Endometrium (tissue), 2 donors: ENCODE data around the gene SLC25A46.
"Not testable (repeated sequence)": the region's sequence is repeated elsewhere in the genome, so short reads cannot be mapped to it uniquely, and the experiment has no call there.

Experiments
- FAIRE-seq: peaks from 2 replicates; lab custom pipeline; 2012; peaks lifted over from hg19 to GRCh38; lab: Jason Lieb, UNC
- donor health status: control.
- donor health status: control.

The SLC25A46 gene

DNA sequence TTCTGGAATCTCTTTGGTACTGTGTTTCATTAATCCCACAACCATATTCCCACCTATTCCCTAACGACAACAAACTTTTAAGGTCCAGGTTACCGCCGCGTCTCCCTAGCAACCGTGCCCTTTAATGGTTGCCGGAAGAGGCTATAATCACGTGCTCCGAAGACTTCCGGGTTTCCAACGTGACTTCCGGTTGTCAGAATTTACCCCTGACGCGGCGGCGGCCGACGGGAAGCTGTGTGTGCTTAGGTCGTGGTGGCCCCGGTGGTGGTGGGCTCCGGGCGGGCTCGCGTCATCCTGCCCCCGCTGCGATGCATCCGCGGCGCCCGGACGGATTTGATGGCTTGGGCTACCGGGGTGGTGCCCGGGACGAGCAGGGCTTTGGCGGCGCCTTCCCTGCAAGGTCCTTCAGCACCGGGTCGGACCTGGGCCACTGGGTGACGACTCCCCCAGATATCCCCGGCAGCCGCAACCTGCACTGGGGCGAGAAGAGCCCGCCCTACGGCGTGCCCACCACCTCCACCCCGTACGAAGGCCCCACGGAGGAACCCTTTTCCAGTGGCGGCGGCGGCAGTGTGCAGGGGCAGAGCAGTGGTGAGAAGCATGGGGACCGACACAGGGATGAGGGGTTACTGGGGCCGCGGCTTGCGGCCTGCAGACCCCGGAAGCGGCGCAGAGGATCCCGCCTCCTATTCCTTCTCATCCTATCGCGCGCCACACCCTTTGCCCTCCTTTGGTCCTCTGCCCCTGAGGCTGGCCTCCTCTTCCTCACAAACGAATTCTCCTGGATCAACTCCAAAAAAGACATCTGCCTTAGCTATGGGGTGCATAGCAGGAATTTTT, at the start of gene SLC25A46:
Gene SLC25A46 (plus strand): TSS at position 196 of the 840 bp plus-strand sequence. CDS start 113 bp downstream, at position 309.
- peak; percentile 74 for FAIRE-seq

DNA sequence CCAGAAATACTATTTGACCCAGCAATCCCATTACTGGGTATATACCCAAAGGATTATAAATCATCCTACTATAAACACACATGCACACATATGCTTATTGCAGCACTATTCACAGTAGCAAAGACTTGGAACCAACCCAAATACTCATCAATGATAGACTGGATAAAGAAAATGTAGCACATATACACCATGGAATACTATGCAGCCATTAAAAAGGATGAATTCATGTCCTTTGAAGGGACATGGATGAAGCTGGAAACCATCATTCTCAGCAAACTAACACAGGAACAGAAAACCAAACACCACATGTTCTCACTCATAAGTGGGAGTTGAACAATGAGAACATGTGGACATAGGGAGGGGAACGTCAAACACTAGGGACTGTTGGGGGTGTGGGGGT, 48.2 kb upstream of the SLC25A46 start:
- not testable (repeated sequence) for FAIRE-seq

DNA sequence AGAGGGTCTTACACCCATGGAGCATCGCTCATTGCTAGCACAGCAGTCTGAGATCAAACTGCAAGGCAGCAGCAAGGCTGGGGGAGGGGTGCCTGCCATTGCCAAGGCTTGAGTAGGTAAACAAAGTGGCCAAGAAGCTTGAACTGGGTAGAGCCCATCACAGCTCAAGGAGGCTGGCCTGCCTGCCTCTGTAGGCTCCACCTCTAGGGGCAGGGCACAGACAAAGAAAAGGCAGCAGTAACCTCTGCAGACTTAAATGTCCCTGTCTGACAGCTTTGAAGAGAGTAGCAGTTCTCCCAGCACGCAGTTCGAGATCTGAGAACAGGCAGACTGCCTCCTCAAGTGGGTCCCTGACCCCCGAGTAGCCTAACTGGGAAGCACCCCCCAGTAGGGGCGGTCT, 46.1 kb upstream of the SLC25A46 start:
- not testable (repeated sequence) for FAIRE-seq

DNA sequence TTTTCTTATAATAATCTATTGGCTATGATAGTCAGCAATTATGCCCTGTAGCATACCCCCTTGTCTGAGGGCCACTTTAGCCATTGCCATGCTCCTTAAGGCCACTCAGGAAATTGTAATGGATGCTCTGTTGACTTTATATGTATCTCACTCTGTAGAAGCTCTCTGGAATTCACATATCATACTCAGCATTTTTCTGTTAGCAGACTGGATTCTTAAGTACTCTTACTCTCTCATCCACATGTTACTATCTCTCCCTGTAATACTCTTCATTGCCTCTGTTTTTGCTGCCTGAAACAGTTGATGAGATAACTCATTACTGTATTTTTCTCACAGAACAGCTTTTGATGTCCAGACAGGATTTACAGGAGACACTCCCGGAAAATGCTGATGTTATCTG, 36.5 kb upstream of the SLC25A46 start:
- no peak for FAIRE-seq

DNA sequence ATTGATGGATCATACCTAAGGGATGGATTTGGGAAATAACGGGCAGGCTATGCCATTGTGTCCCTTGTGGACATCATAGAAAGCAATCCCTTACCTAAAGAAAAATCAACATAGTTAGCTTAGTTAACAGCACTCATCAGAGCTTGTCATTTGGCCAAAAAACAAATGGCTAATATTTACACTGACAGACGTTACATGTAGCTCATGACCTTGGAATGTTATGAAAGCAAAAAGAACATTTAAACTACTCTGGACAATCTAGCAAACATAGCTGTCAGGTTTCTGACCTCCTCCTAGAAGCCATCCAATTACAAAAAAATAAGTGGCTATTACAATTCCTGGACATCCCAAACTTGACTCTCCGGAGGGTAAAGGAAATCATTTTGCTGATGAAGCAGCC, 36.1 kb upstream of the SLC25A46 start:
- FAIRE-seq = no peak

DNA sequence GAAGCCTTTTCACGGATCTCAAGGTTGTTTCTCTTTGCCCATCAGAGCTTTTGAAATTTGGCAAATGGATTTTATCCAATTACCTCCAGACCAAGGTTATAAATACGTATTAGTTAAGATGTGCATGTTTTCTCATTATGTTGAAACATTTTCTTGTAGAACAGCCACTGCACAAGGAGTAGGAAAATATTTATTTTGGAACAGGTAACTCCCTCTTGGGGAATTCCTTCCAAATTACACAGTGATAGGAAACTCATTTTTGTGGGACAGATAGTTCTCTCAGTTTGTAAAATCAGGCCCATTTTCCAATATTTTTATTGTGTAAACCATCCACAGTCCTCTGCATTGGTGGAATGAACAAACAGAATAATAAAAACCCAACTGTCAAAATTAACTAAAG, 35.3 kb upstream of the SLC25A46 start:
- FAIRE-seq = no peak

DNA sequence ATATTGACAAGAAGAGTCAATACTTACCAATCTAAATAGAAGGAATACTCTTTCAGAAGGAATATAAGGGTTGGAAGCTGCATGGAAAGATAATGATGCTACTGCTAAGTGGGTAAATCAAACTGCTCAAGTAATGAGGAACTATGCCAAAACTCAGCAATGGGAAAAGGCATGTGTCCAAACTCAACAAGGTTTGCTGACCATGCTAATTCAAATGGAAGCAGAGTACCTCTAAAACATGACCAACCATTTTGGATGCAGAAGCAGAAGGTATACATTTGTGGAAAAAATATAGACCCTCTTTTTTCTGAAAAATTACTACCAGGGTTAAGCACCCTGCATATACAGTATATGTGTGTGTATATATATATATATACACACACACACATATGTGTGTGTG, 33.5 kb upstream of the SLC25A46 start:
- FAIRE-seq = no peak

DNA sequence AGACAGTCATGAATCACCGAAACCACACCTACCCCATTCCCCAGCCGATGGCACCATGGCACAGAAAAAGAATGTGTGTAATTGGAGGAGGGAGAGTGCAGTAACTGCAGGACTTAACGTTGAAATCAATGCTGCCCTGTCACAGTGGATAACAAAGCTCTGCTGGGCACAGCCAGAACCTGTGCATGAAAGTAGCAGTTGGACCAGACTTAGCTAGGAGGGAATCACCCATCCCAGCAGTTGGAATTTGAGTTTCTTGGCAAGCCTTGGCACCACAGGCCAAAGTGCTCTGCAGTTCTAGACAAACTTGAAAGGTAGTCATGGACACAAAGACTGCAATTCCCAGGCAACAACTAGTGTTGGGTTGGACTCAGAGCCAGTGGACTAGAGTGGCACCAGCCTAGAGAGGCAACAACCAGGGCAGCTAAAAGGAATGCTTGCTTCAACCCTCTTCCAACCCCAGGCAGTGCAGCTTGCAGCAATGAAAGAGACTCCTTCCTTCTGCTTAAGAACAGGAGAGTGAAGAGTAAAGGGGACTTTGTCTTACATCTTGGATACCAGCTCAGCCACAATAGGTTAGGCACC, 31.5 kb upstream of the SLC25A46 start:
- FAIRE-seq = no peak

DNA sequence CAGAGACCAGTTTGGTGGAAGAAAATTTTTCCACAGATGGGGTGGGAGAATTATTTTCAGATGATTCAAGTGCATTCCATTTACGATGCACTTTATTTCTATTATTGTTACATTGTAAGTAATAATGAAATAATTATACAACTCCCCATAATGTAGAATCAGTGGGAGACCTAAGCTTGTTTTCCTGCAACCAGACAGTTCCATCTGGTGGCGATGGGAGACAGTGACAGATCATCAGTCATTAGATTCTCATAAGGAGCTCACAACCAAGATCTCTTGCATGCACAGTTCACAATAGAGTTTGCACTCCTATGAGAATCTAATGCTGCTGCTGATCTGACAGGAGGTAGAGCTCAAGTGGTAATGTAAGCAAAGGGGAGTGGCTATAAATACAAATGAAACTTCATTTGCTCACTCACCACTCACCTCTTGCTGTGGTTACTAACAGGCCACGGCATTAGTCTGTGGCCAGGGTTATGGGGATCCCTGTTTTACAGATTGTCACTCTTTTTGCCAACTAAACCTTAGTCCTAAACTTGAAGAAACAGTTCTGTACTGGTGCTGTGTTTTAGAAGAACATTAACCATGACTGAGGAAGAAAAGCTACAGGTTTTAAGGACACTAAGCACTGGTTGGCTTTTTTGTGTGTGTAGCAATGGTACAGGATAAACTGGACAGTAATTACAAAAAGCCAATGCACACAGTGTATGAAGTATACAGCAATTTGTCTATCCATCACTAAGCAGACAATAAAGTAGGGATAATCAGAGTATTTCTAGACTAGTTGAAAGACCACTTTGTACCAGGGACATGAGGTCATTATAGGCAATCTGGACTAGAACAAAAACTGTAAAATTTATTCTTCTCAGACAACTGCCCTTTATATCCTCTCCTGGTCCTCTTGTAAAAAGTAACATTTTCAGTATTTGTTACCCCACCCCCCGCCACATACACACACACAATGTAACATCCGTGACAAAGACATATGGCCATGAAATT, 22.3 kb upstream of the SLC25A46 start:
- FAIRE-seq = no peak

DNA sequence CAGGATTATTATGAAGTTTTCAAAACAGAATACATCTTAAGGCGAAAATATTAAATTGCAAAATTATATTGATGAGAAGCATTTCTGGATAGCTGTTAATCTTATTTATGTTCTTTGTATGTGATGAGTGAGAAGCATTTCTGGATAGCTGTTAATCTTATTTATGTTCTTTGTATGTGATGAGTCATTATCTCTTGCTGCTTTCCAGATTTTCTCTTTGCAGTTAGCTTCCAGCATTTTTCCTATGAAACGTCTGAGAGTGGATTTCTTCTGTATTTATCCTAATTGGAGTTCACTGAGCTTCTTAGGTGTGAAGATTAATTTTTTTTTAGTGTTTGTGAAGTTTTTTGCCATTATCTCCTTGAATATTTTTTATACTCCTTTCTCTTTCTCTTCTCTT, 20.5 kb upstream of the SLC25A46 start:
- FAIRE-seq = no peak

DNA sequence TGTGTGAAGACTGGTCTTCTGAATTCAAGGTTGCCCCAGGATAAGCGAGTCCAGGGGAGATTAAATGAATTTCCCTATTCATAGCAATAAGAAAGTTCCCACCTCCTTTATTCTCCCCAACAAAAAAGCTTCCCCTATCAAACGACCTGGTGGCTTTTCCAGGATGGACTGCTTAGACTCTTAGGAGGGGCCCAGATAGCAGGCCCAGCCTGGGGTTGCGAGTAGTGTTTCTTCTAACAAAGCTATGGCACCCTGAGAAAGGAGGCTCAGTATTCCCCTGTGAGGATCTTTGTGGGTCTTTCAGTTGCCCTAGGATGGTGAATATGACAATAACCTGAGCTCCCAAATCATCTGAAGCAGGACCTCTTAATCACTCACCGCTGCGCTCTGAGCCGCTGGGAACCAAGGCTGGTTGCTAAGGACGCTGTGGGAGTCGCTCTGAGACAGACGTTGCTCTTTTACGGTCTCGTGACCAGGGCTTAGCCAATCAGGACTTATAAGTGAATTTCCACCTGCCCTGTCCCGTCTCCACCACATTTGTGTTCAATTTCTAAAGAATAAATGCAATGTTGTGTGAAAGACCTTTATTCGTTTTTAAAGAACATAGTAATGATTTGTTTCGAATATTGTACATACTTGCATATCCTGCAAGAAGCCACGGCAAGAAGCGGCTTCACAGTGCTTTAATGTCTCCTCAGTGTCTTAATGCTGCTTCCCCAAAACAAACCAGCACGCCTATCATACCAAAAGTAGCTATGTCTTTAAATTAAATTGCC, 12.4 kb upstream of the SLC25A46 start, which contains the start of gene TMEM232:
Gene TMEM232 (minus strand): TSS at position 423 of the 776 bp plus-strand sequence. CDS start 59,319 bp downstream, outside the sequence.
- peak; percentile 8 for FAIRE-seq

DNA sequence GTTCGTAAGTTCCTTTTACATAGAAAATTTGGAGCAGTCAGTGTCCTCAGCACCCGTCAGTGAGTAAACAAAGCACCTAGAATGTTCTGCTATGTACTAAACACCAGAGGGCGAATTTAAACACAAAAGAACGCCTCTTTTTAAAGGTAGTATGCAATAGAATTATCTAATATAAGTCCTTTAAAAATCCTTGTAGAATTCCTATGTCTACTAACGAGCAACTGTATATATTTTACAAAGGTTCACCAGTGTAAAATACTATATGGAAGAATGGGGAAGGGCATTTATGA, 11.8 kb upstream of the SLC25A46 start:
- no peak for FAIRE-seq

DNA sequence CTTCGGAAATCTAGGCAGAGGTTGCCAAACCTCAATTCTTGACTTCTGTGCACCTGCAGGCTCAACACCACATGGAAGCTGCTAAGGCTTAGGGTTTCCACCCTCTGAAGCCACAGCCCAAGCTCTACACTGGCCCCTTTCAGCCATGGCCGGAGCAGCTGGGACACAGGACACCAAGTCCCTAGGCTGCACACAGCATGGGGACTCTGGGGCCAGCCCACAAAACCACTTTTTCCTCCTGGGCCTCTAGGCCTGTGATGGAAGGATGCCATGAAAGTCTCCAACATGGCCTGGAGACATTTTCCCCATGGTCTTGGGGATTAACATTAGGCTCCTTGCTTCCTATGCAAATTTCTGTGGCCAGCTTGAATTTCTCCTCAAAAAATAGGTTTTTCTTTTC, 7.3 kb upstream of the SLC25A46 start:
- FAIRE-seq = not testable (repeated sequence)

DNA sequence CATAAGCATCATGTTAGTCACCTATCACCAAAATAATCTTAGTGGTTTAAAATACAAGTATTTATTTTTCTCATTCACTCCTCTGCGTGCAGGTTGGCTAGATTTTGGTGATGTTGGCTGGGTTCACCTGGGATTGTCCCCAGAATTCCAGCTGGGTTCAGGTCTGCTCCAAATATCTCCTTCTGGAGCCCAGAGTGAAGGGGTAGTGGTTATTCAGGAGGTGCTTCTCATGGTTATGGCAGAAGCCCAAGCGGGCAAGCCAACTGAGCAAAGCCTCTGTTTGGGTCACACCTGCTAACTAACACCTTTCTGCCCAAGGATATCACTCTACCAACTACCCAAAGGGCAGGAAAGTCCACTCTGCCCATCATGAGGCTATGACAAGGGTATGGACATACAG, 4.7 kb upstream of the SLC25A46 start:
- FAIRE-seq = no peak

DNA sequence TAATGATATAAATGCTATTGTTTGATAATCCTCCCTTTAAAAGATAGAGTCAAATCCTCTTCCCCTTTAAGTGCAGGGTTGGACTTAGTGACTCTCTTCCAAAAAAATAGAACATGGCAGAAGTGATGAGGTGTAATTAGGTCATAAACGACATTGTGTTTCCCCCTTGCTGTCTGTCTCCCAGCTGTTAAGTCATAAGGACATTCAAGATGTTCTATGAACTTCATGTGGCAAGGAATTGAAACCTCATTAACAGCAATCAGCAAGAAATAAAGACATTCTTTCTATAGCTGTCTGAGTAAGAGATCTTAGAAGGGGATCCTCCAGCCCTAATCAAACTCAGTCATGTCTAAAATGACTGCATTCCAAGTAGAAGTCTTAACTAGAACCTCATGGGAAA, 3.3 kb upstream of the SLC25A46 start:
- FAIRE-seq = no peak

DNA sequence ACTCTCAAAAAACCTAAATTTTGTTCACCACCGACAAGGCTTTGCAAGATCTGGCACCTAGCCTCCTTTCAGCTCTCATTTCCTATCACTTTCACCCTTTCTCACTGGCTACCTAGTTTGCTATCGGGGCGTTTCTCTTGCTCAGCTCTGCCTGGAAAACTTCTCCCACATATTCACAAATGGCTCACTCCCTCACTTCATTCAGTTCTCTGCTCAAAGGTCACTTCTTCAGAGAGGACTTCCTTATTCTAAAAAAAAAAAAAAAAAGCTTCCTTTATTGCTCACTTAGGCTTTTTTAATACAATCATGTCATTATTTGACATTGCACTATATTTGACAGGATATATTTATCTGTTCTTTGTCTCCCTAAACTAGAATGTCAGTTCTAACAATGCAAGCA, 2.1 kb upstream of the SLC25A46 start:
- no peak for FAIRE-seq

DNA sequence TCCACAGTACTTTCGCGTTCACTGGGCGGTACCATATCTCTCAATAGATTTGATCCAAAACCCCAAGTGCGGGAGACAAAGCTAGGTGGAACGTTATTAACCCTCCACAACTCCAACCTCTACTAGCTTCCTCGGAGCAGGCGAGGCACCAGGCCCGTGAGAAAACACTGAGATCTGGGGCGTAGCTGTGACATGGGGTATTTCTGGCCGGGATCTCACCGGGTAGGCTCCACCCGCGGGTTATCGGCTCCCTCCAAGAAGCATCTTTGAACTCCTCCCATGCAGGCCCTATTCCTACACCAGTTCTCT, 350 bp upstream of the SLC25A46 start:
- FAIRE-seq = no peak

DNA sequence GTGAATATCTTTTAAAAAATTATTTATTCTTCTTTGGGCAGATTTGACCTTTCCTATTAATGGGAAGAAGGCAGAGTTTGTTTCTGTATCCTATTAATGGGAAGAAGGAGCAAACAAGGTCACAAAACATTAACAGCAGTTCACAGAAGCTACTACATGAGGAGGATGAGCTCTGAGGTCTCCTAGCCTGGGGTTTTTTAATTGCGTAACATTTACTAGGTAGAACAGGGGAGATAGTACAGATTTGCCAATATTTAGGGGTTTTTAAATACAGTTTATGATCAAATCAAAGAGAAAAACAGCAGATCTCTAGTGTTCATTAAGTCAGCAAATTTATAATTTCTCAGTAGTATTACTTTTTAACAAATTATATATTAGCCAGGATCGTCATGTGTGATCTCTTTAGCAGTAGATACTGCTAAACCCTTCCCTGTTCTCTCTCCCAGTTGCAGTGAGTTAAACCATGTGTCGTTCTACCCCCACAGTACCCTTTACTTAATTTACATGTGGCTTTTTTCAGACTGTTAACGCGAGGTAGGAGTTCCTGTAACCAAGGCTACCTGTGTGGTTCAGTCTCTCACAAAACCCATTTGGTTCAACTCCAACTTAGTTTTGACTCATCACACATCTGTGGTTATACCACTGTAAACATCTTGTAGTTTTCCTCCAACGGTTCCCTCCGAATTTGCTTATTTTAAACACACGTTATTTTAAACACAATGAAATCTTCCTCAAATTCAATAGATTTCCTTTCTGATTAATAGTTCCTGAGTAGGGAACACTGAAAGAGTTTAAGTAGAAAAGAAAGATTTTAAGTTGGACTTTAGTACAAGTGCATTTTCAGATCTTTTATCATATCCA, 13.3 kb downstream of the SLC25A46 start:
- FAIRE-seq = no peak

DNA sequence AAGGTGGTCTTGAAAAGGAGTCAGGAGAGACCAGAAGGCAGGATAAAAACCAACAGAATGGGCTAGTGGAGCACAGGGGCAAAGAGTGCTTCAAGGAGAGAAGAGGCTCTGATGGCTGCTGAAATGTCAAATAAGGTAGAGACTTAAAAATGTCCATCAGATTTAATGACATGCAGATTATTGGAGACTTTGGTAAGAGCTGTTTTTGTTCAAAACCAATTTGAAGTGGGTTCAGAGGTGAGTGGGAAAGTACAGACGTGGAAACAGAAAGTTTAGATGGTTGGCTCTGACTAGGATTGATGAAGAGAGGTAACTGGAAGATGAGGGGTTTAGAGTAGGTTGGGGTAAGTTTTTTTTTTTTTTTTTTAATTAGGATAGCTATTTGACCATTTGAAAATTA, 14.1 kb downstream of the SLC25A46 start:
- no peak for FAIRE-seq

DNA sequence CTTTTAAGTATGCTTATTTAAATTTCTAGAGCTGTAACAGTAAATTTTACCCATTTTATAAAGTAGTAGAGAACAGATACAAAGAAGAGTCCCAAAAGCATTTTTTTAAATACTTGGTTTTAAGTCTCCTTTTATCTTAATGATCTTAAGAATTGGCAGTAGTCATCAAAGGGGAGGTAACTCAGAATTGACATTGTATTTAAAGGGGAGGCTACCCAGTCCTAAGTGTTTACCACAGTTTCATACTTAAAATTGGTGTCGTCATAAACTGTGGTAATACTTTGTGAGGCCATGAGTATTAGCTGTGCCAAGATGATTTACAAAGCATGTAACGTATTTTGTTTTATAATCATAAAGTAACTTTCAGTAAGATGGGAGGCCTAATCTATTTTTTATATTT, 14.8 kb downstream of the SLC25A46 start:
- FAIRE-seq = peak; percentile 4

DNA sequence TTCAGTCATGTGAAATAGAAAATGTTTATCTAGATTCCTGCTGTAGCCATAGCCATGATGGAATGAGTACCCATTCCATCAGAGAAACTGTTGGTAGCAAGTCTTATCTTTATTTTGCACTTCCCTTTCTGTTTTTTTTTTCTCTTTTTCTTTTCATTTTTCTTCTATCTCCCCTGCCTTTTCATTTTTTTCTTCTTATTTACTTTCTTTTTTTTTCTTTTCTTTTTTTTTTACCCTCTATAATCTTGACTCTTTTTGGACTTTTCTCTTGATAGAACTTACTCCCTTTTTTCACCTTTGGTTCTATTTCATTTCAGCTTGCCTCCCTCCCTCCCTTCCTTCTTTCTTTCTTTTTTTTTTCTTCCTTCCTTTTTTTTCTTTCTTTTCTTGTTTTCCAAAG, 15.4 kb downstream of the SLC25A46 start:
- no peak for FAIRE-seq
